IMR-90 (cell line): ENCODE measurements around the gene BBS1. TPM values are rescaled to one million over a fixed set of nuclear protein-coding genes. Genes with fewer than 3 reads are reported as not detected.

Source experiments
- polyA plus RNA-seq, 3 experiments: library from polyadenylated mRNA; depleted of rRNA; stranded (reverse); fragments of >200 nt; gene quantifications; 2 replicates each; pipeline ENCODE4 v1.2.3, GENCODE V29; 2012; ENCODE audit warnings: low replicate concordance in 1 of 3
- total RNA-seq: library from RNA; depleted of rRNA; stranded (reverse); fragments of >200 nt; gene quantifications from 2 replicates; pipeline ENCODE4 v1.2.3, GENCODE V29; 2012
- TF ChIP-seq, protein P1 (sequence below): fragments of 150-350 bp; IDR thresholded peaks from 2 replicates; pipeline ENCODE4 v1.6.1; 2017; ENCODE audit warnings: mild to moderate bottlenecking, antibody characterized with exemption, low read length, low read depth

The BBS1 gene
- total and polyA plus RNA-seq, 2 of the 4 experiments (the other 2 are of a cell fraction) = 16.5 to 20.6 TPM

DNA sequence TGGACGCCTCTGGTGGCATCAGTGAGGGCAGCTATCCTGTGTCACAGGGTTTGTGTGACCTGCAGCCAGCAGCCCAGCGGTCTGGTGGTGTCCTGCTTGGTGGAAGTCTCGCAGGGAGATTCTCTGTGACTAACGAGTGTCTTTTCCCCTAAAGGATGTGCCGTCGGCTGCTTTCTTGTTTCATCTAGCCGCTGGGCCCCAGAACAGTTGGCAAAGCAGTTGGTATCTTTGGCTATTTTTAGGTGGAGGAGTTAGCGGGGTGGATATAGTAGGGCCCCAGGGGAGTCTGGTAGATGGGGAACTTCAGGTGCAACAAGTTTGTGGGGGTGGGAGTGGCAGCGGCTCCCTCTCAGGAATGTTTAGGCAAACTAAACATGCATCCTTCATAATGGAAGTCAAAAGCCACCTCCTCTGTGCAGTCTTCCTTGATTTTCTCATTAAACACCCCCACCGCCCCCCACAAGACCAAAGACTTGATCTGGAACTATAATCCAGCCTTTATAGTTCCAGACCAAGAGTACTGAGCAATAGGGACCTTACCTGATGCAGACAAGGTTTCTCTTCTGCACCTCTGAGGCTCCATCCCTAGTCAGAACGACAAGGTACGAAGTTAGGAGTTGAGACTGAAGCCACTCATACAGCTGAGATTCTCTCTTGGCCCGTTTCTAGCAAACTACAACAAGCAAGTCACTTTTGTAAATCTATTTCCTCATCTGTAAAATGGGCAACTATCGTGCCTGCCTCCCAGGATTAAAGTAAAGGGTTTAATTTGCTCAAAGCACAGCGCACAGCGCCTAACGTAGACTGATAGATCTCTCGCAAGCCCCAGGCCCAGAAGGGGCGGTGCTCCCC is 44.8 kb upstream of the BBS1 start (continued):
- TF ChIP-seq, protein P1, sequence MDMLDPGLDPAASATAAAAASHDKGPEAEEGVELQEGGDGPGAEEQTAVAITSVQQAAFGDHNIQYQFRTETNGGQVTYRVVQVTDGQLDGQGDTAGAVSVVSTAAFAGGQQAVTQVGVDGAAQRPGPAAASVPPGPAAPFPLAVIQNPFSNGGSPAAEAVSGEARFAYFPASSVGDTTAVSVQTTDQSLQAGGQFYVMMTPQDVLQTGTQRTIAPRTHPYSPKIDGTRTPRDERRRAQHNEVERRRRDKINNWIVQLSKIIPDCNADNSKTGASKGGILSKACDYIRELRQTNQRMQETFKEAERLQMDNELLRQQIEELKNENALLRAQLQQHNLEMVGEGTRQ = no peak
